GM18873 (cell line): ENCODE data around the gene UBE2L6.

Experiments
- ATAC-seq: cut with Tn5 transposase; IDR thresholded peaks from one replicate; pipeline ENCODE4 v1.9.1; 2021; ENCODE audit warnings: mild to moderate bottlenecking, moderate library complexity, moderate number of reproducible peaks; ENCODE audit not compliant: unreplicated experiment, low FRiP score

UBE2L6 gene

GRCh38 chr11:57501953-57502352, 65.5 kb downstream of the UBE2L6 start:
- ATAC-seq = no peak
